Measurements from ENCODE around the gene MMUT.
A peak's percentile ranks its signal among the peaks of the same experiment; 100 is the strongest.
"Not testable (repeated sequence)": the region's sequence is repeated elsewhere in the genome, so short reads cannot be mapped to it uniquely, and the experiment has no call there.

The MMUT gene

DNA sequence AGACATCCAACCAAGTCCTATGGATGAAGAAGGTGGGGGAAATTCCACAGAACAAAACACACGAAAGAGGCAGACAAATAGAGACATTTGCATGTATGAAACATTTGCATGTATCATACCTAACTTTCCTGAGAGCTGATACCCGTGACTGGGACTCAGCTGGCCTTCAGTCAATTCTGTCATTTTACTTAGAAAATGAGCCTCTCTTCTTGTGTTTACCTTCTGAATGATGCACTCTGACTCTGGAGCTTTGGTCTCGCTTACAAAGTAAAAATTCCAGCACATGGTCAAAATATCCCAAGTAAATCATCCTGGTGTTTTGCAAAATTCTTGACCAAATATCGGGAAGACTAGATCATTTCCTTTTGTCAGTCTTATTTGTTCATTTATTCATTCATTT, 46.9 kb downstream of the MMUT start:
- no peak for DNase-seq

DNA sequence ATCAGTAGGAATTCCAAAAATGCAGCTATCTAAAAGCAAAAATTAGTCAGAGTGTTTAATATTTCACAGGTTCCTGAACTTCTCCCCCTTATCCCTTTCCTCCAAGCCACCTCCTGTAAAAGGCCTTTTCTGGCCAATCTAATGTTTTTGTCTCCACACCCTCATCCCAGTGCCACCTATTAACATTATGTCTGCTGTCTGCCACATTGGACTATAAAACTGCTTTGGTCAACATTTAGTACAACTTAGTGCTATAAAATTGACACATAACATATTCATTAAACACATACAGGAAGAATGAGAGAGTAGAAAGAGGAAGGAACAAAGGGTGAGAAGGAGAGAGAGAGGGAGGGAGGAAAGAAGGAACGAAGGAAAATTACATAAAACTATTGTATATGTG, 47.7 kb downstream of the MMUT start:
- DNase-seq, result no peak

DNA sequence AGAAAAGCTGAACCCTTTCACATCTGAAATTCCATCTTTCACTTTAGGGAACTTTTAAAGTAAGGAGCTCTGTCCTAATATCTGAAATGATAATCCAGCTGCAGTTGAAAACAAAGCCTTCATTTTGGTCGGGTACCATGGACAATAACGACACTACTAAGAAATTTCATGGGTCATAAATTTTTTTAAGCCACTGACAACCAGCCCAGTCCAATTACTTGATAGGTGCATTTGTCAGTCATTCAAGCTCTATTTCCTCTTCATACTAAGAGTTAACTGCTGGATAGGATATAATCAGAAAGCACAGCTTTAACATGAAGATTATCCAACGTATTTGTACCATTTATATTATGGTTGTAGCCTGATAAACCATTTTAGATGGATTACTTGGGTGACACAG, 52.5 kb downstream of the MMUT start:
- DNase-seq, result no peak

DNA sequence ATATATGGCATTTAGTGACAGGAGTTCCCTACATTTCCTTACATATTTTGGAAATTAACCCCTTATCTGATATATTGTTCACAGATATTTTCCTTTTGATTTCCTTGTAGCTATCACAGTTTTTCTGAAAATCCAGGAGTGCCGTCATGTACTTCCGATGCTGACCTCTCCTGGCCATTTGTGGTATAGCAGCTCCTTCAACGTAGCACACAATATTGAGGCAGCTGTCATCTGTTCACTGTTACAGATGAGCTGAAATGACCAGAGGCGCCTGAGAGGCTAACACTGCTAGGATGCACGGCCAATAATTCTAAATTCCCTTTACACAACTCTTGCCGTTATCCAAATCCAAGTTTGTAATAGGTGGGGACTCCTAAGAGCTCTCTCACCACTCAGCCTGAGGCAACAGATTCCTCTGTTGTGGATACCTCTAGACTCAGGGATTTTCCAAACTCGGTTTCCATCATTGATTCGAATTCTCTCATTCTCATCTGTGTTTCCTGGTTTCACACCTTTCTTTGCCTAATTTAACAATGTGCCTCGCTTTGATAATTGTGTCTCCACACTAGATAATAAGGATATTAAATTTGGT, 53.0 kb downstream of the MMUT start:
- peak; percentile 49 for DNase-seq

DNA sequence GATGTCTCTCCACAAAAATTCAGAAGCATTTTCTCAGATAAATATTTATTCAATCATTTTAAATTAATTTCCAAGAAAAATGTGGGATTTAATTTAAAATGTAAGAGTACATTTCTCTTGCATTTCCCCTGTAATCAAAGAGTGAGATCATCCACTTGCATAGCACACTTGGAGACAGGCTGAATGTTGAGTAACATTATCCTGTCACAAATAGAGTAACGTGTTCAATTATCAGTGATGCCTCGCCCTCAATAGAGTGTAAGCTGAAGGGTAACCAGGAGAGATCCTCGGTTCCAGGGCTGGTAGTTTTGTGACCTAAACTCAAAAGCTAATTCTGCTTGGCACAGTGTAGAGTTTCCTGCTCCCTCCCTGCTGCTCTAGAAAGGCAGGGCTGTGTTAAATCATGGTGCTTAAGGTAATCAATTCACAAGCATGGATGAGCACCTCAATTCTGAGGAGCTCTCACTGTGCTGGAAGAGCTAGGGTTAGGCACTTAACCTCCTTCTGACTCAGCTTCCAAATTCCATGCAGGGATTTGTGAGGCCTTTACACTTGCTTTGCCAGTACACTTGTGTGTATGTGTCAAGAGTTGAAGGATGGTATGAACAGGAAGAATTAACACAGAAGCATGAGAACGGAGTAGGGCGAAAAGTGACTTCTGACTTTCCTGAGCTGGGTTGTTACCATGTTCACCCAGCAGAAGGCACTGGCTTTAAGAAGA, 56.6 kb downstream of the MMUT start:
- no peak for DNase-seq

DNA sequence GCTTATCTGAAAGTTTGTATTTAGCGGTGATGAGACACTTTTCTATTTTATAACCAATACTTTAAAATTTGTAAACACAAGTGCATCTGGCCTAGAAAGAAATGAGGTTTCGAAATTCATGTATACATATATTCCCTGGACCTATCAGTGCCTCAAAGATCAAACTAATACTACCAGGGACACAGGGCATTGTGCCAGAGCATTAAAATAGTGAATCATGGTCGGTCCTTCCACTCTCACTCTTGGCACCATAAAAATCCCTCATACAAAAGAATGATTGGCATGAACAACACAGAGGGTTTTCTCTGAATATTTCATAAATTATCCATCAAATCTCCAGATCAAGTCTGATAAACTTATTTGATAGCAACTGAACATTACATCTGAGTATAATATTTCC, 62.0 kb downstream of the MMUT start:
- no peak for DNase-seq

DNA sequence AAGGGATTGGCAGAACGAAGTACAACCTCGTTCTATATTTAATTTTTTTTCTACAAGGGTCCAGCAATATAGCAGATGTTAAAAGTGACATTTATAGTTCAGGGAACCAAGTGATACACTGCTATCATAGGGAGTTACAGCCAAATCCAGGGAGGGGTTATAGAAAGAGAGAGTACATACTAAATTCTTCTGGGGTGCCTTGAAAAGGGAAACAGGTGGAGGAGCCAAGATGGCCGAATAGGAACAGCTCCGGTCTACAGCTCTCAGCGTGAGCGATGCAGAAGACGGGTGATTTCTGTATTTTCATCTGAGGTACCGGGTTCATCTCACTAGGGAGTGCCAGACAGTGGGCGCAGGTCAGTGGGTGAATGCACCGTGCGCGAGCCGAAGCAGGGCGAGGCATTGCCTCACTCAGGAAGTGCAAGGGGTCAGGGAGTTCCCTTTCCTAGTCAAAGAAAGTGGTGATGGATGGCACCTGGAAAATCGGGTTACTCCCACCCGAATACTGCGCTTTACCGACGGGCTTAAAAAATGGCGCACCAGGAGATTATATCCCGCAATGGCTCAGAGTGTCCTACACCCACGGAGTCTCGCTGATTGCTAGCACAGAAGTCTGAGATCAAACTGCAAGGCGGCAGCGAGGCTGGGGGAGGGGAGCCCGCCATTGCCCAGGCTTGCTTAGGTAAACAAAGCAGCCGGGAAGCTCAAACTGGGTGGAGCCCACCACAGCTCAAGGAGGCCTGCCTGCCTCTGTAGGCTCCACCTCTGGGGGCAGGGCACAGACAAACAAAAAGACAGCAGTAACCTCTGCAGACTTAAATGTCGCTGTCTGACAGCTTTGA, 76.2 kb downstream of the MMUT start:
- not testable (repeated sequence) for DNase-seq

DNA sequence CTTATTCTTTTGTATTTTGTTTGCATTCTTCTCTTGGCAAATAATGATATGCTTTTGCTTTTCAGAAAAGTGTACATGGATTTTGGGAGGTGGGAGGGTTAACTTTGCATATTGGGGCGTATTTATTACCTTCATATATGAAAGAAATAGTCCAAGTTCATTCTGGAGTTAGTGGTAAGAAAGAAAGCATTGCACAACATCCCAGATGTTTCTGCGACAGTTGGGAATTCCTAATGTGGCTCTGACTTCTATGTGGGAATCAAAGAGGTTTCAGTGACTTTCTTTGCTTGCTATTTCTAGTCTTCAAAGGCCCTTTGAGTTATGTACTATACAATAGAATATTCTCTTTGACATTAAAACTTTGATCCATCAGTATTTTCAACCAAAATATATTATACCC, 78.1 kb downstream of the MMUT start:
- no peak for DNase-seq

All from activated CD4-positive, alpha-beta T cell treated with anti-CD3 and anti-CD28 coated beads, Interleukin-2, amount 50 U/mL, for 1 hour (primary cell).